Right ventricle myocardium inferior (tissue), 1 donor: ENCODE measurements around the gene CBX2. TPM values are rescaled to one million over a fixed set of nuclear protein-coding genes. Genes with fewer than 3 reads are reported as not detected.

Source experiments
- ATAC-seq: fragments of 200-7000 bp; cut with Tn5 transposase; one replicate; pipeline ENCODE4 v1.9.1; 2020; ENCODE audit warnings: mild to moderate bottlenecking, moderate library complexity
- DNase-seq: peaks from one replicate; pipeline ENCODE4 v3.0.0; 2021; ENCODE audit errors: missing footprints
- intact Hi-C: fragments of 100-400 bp; cut with DNase I; formaldehyde crosslinking; loops from one replicate; pipeline ENCODE4 v1.11.0; 2022
- total RNA-seq: library from RNA; stranded (reverse); fragmentation: NEBNext Ultra II Directional; extraction: Animal tissue kit (Norgen Biotek cat#: 25700); gene quantifications from one replicate; pipeline ENCODE4 v1.2.1, GENCODE V29; 2021
- donor health status: DM: no; HTN: yes; CAD: no; lungs with severe emphysema.

Gene CBX2
- total RNA-seq, 1 donor from 2014 or later: 4.2 TPM

DNA sequence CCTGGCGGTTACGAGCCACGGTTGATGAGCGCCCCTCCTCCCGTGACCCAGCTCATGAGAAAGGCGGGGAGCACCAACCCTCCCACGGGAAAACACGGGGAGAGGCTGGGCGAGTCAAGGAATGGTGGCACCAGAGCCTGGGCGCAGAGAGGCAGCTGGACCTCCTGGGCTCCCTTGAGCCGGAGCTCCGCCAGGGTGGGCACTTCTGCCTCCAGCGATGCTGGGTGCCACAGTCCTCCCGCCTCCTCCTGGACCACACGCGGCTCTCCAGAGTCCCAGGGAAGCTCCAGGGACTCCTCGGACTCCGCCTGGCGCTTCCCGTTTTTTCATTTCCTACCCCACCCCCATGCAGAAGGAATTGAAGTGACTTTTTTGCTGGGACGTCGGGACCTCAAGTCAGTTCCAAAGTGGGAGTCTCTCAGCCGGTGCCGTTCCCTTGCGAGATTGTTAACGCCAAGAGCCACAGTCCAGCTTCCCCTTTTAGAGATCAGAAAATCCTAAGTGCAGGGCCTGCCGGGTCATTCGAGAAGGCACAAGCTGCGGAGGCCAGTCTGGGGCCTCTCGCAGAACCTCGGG is 25.6 kb downstream of the CBX2 start:
- ATAC-seq: no peak
- intact Hi-C loops: no loop called here
- DNase-seq: no peak

GRCh38 chr17:79803997-79804855 is 26.3 kb downstream of the CBX2 start:
- intact Hi-C loops: no loop called here
- ATAC-seq (no peak), DNase-seq (no peak)

GRCh38 chr17:79804856-79805696 is 27.1 kb downstream of the CBX2 start:
- DNase-seq (no peak), ATAC-seq (no peak)
- intact Hi-C loops: no loop called here

DNA sequence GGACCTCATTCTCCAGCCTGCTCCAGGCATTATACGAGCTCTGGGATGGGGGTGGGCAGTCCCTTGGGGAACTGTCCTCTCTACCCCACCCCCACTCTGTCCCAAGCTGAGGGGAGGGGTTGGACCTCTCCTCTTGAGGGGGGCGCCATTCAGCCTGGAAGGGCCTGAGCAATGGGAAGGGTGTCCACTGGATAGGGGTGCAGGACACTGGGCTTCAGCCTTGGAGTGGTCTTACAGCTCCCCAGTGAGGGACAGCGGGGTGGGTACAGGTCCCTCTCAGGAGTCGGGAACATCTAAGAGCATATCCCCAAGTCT is 28.5 kb downstream of the CBX2 start:
- ATAC-seq (no peak), DNase-seq (no peak)
- intact Hi-C loops: no loop called here

DNA sequence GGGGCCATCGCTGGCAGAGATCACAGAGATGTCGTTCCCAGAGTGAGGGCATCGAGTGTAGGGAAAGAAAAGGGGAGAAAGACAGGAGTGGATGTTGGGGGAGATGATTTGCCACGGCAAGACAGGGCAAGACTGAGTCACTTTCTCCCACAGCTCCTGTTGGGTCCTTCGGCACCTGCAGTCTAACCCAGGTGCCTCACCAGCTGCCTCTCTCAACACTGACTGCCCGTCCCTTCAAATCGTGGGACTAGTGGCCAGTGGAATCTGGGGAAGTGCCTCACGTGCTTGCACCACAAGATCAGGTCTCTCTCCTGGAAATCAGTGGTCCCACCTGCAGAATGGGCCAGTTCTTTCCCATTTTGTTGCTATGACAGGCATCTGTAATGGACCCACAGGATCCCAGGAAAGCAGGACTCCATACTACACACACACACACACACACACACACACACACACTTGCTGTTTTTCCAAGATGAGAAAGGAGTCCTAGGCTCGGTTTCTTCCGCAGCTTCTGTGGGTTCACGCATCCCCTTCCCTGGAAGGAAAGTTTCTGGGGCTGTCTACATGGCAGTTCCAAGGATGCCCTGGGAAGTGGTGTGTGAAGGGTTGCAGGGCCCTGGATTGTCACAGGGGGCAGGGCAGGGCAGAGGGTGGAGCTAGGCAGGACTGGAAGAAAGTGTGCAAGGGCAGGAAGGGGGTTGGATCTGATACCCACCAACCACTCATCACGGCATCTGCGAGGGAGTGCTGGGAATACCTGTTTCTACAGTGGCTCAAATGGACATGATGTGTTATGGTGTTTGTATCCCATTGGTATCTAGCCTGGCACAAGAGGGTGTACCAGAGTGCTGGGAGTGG is 29.1 kb downstream of the CBX2 start:
- ATAC-seq (no peak), DNase-seq (no peak)
- intact Hi-C loops: no loop called here

DNA sequence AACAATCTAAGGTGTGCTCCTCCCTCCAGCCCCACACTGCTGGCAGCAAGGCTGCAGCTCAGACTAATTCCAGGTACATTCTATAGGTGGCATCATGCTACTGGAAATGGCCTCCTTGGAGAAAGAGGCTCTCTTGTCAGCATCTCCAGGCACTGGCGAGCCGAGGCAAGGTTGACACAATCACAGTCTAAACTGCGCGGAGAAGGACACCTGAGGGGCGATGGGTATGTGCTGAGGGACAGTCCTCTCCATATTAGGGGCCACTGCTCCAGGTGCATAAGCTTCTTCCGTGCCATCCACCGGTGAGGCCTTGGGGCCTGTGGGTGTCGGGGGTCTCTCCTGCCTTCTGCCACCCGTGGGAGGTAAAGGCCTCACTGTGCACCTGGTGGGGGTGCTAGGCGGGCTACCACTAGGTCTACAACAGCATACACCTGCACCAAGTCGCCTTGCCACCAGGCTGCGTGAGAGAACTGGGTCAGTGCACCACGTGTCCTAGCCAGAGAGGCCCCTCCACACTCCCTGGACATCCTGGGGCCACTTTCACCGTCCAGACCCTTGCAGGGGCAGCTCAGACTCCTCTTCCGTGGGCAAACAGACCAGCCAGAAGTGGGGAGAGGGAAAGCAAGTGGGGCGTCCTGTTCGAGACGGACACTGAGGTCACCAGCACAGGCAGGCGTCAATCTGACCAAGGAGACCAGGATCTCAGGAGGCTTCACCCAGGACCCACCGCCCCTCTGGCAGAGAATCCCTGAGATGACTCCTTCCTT is 31.0 kb downstream of the CBX2 start:
- DNase-seq (no peak), ATAC-seq (peak; percentile 29)
- intact Hi-C loops: loop anchor here (2.0 kb wide), 1 partner anchor 182 kb away; no protein-coding TSS in a partner anchor

DNA sequence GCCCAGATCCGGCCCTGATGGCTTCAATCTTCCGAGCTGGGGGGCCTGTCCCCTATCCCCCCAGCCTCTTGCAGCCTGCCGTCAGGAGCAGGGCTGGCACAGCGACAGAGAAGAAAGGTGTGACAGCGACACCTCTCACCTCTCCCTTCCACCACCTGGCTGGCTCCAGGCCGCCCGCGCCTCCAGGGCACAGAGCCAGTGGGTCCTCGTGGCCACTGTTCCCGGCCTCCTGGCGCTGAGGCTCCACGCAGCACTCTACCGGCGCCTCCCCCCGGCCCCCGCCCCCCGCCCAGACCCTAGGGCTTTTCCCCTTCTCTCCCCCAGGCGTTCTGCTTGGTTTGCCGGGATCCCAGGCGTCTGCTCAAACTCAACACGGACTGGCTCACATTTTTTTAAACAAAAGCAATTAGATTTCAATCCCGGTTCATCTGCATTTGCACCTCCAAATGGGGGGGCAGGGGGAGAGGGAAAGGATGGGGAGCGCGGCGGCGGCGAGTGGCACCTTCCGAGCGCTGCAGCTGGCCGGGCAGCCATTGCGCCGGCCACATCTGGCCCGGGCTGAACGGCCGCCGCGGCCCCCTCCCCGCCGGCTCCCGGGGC is 31.7 kb downstream of the CBX2 start:
- intact Hi-C loops: loop anchor here (2.0 kb wide), 2 partner anchors 29 to 181 kb away; partner anchors contain the start of gene CBX4
- ATAC-seq: no peak

DNA sequence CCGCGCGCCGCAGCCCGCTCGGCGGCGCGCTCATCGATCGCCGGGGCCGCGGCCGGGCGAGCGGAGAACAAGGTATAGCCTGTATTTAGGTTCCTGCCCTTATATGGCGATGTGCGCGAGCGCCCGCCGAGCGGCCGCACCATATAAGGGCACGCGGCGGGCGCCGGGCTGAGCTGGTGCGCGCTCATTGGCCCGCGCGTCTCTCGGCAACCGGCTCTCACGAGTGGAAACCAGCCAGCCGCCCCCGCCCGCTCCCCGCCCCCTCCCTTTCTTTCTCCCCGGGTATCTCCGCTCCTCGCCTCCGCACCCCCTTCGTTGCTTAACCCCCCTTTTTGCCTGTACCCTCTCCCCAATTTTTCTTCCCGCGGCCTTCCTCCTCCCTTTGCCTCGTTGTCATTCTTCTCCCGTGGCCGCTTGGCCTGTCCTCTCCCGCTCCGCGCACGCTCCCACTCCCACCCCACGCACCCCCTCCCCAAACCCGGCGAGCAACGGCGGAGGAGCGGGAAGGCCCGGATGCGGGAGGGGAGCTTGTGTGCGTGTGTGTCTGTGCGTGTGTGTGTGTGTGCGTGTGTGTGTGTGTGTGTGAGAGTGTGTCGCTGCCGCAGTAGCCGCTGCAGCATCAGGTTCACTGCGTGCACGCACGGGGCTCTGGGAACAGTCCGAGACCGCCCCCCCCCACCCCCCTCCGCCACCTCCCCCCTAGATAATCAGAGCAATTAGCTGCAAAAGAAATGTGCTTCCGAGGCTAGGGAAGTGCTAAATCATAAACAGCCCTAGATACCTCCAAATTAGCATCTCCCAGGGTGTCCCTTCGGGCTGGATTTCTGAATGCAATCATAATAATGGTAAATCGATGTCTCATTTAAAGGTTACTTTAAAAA is 32.4 kb downstream of the CBX2 start:
- ATAC-seq (peak; percentile 82), DNase-seq (peak; percentile 91)
- intact Hi-C loops: loop anchor here (2.0 kb wide), 1 partner anchor 28 kb away; the partner anchor contains the start of gene CBX4

More for the DNA sequence above, 31.7 kb downstream of the CBX2 start:
- DNase-seq: no peak

GRCh38 chr17:79811011-79811867 is 33.3 kb downstream of the CBX2 start:
- intact Hi-C loops: loop anchor here (2.0 kb wide), 1 partner anchor 28 kb away; the partner anchor contains the start of gene CBX4
- DNase-seq: no peak
- peak; percentile 67 for ATAC-seq

GRCh38 chr17:79811868-79812352 is 34.0 kb downstream of the CBX2 start:
- ATAC-seq: no peak
- no peak for DNase-seq
- intact Hi-C loops: loop anchor here (2.0 kb wide), 1 partner anchor 27 kb away; the partner anchor contains the start of gene CBX4

DNA sequence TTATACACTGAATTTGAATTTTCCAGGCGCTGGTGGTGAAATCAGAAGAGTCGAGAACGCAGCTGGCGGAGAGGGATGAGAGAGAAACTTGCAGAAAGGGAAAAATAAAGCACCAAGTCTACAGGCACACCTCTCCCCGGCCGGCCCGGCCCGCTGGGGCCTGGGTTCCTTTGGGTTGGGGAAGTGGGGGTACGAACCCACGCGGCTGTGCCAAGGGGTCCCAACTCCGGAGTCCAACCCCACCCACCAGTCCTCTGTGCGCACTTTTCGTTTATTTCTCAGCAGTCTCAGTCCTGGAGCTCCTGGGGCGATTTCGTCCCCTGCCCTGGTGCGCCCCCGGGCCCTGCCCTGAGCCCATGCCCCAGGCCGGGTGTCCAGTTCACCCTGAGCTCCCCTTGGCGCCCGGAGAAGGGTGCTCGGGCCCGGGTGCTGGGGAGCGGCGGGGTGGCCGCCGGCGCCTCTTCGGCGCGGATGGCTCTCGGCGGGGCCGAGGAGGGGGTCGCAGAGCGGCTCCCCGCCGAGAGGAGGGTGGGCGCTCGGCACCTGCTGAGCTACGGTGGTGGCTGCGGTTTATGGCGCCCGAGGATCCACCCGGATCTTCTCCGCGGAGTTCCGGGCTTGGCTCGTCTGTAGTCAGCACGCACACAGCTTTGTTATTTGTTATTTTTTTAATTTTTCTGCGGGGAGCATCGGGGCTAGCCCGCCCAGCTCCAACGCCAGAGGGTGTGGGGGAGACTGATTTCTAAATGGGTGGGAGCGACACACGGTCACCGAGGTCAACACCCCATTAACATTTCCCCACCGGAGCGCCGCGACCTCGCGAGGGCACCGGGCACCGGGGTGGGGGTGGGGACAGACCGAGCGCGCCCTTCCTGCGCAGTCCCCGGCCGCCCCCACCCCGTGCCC is 34.7 kb downstream of the CBX2 start:
- DNase-seq (no peak), ATAC-seq (no peak)
- intact Hi-C loops: no loop called here

- intact Hi-C loops: no loop called here
- no peak for DNase-seq
- no peak for ATAC-seq
Measured at GRCh38 chr17:79813297-79814126, 35.6 kb downstream of the CBX2 start.

GRCh38 chr17:79814127-79814973 is 36.4 kb downstream of the CBX2 start:
- intact Hi-C loops: no loop called here
- DNase-seq (no peak), ATAC-seq (no peak)
